ENCODE results near the gene KIF25.
"Not testable (repeated sequence)": the region's sequence is repeated elsewhere in the genome, so short reads cannot be mapped to it uniquely, and the experiment has no call there.

The KIF25 gene

DNA sequence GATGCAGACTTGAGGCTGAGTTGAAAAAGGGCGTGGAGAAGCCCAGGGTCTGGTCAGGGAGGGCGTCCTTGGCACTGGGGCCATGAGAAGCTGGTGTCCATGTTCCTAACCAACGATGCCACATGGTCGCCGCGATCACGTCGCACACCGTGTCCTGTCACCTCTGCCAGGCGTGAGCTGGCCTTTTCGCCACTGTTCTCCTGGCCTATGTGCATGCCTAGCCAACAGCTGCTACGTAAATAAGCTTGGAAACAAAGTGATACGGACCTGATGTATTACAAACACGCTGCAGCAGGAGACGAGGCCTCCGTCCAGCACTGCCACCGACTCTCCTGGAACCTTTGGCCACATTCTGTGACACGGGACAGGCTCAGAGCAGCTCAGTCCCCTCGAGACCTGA, 22.0 kb upstream of the KIF25 start:
- no peak for DNase-seq

DNA sequence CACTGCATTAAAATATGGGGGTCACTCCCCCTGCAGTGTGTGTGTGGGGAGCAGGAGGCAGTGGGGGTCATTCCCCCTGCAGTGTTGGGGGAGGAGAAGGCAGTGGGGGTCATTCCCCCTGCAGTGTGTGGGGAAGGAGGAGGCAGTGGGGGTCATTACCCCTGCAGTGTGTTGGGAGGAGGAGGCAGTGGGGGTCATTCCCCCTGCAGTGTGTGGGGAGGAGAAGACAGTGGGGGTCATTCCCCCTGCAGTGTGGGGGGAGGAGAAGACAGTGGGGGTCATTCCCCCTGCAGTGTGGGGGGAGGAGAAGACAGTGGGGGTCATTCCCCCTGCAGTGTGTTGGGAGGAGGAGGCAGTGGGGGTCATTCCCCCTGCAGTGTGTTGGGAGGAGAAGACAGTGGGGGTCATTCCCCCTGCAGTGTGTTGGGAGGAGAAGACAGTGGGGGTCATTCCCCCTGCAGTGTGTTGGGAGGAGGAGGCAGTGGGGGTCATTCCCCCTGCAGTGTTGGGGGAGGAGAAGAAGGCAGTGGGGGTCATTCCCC, 21.3 kb upstream of the KIF25 start:
- DNase-seq = not testable (repeated sequence)

DNA sequence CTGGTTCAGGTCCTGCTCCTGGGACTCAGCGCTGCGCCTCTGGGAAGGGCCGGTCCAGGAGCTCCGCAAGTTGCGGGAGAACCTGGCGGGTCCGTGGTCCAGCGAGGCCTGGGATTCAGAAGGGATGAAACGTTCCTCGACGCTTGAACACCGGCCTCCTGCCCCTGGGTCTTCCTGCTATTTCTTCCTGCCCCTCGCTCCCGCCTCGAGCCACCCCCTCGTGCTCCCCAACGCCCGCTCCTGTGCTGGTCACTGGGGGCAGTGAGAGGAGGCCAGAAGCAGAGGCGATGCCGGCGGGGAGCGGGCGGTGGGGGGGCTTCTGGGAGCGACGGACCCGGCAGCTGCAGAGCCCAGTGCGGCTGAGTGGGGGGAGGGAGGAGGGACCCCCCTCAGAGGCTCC, 20.8 kb upstream of the KIF25 start:
- DNase-seq = no peak

DNA sequence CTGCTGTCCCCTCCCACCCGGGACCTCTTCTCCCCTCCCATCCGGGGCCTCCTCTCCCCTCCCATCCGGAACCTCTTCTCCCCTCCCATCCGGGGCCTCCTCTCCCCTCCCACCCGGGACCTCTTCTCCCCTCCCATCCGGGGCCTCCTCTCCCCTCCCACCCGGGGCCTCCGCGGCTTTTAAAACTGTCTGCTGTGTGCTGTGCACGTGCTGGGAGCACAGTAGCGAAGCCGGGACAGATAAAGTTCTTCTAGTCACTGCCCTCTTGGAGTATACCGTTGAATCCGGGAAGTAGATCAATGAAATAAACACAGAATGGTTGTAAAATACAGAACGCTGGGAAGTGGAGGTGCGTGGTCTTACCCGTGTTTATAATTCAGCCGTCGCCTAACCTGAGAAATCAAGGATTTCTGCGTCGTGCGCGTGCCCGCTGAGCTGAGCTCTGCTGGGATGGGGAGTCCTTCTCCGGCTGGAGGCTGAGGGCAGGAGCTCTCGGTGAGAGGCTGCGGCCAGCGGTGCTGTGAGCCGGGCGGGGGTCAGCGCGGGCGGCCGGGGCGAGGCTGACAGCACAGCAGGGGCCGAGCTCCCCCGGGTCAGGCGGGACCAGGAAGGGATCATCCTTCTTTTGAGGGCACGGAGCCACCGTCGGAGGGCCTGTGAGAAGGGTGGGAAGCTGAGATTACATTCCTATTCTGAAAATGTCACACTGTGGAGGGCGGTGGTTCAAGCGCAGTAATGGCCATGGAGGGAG, 19.6 kb upstream of the KIF25 start:
- DNase-seq = no peak

DNA sequence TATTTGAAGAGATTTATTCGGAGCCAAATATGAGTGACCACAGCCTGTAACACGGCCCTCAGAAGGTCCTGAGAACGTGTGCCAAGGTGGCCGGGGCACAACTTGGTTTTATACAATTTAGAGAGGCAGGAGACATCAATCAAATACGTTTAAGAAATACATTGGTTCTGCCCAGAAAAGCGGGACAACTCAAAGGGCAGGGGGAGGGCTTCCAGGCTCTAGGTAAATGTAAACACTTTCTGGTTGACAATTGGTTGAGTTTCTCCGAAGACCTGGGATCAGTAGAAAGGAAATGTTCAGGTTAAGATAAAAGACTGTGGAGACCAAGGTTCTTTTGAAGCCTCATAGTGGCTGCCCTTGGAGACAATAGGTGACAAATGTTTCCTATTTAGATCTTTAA, 18.9 kb upstream of the KIF25 start:
- DNase-seq = no peak

DNA sequence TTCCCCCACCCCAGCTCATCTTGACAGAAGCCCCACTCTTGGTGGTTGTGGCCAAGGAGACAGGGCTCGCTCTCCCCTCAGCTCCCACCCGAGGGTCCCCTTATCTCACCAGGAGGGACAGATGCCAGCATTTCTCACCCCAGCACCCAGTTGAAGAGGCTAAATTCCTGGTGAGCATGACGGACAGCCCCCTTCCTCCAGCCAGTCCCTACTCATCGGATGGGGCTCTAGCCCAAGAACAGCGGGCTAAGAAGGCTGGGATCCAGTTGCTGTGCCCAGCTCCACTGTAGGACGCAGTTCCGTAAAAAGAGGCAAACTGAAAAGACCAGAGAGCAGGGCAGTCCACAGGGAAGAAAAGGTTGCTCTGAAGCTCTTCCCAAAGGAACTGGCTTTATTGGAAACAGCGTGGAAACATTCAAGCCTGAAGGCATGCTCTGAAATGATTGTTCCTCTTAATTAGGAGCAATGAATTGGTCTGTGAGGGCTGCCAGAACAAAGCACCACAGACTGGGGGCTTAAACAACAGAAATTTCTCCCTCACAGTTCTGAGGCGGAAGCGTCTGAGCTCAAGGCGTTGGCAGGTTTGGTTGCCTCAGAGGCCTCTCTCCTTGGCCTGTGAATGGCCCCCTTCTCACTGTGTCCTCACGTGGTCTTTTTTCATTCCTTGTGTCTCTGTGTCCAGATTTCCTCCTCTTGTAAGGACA, 17.9 kb upstream of the KIF25 start:
- DNase-seq = no peak

DNA sequence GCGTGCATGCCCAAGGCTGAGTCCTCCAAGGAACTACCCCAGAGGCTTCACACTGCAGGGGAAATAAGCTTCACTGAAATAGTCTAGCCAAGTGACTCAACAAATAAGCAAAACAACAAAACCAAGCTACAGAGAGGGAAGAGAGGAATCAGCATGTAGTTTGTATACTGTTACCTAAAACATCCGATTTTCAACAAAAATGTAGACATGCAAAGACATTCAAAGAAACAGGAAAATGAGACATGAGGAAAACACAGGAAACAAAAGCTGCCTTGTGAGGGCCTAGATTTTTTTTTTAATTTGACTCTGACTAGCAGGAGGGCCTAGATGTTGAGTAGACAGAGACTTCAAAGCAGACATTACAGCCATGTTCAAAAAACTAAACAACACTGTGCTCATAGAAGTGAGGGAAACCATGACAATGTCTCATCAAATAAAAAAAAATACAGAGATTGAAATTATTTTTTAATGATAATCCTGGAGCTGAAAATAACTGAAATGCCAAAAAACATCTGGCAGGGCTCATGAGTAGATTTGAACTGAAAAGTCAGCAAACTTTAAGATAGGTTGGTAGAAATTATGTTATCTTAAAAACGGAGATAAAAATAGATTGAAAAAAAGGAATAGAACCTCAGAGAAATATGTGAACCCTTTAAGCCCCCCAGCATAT, 16.4 kb upstream of the KIF25 start:
- no peak for DNase-seq

DNA sequence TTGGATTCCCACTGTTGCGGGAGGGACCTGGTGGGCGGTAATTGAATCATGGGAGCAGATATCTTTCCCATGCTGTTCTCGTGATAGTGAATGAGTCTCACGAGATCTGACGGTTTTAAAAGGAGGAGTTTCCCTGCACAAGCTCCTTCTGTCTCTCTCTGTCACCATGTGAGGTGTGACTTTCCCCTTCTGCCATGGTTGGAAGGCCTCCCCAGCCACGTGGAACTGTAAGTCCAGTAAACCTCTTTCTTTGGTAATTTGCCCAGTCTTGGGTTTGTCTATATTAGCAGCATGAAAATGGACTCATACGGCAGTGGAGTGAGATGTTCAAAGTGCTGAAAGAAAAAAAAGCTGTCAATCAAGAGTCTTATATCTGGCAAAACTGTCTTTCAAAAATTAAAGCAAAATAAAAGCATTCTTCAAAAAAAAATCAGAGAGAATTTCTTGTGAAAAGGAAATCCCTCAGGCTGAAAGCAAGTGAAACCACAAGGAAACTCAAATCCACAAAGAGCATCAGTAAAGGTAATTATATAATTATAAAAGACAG, 15.5 kb upstream of the KIF25 start:
- DNase-seq = no peak

DNA sequence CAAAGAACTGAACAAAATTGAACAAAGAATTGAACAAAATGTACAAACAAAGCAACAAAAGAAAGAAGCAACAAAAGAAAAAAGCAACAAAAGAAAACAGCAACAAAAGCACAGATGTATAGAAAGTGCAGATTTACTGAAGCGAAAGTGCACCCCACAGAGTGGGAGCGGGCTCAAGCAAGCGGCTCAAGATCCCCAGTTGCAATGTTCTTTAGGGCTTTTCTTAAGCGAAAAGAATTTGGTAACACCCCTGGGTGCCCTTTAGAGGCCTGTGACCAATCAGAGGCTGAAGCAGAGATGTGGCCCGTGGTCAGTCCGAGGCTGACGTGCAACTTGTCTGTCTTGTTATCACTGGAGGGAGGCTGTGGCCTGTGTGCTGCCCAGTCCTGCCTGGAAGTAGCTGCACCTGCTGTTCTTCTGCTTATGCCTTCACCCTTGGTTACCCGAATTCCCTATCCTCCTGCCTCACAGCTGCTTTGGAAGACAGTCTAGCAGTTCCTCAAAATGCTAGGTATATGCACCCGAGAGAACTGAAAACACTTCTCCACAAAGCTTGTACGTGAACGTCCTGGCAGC, 13.2 kb upstream of the KIF25 start:
- no peak for DNase-seq

DNA sequence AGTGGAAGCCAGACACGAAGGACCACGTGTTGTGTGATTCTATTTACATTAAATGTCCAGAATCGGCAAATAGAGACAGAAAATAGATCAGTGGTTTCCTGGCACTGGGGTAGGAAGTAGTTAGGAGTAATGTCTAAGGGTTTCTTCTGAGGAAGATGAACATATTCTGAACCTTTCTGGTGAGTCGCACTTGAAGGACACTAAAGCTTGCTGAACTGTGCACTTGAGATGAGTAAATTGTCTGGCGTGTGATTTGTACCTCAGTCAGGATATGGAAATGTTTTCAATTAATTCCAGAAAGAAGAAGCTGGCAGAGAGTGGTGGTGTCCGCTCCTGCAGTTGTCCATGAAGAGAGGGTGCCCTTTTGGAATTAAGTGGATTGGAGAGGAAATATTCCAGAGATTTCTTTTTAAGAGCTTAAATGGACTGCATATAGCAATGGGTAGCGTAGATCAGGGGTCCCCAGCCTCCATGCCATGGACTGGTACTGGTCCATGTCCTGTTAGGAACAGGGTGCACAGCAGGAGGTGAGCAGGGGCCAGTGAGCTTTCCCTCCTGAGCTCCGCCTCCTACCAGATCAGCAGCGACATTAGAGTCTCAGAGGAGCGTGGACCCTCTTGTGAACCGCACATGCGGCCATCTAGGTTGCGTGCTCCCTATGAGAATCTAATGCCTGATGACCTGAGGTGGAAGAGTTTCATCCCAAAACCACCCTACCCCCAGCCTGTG, 12.4 kb upstream of the KIF25 start:
- no peak for DNase-seq

DNA sequence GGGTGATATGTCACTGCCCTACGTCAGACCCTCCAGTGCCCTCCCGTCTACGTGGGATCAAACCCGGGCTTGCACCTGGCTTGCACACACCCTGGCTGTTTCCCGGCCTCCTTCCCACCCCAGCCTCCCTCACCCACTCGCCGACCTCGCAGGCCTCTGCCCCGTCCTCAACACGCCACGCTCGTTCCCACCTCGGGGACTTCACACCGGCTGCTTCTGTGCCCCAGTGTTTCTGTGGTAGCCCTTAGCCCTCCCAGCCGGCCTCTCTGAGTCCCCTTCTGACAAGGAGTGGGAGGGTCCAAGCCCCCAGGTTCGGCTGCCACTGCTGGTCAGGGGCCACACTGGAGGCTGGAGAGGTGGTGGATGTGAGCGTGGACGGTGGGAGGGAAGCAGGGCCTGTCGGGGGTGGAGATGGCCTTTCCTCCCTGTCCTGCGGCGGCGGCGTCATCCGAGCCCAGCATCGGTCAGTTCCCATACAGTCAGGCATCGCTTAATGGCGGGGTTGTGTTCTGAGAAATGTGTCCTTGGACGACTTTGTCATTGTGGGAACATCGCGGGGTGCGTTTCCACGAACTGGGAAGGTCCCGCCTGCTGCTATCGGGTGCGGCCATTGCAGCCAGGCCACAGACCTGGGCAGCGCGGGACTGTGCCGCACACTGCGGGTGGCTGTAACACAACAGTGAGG, 11.4 kb upstream of the KIF25 start:
- DNase-seq = no peak

DNA sequence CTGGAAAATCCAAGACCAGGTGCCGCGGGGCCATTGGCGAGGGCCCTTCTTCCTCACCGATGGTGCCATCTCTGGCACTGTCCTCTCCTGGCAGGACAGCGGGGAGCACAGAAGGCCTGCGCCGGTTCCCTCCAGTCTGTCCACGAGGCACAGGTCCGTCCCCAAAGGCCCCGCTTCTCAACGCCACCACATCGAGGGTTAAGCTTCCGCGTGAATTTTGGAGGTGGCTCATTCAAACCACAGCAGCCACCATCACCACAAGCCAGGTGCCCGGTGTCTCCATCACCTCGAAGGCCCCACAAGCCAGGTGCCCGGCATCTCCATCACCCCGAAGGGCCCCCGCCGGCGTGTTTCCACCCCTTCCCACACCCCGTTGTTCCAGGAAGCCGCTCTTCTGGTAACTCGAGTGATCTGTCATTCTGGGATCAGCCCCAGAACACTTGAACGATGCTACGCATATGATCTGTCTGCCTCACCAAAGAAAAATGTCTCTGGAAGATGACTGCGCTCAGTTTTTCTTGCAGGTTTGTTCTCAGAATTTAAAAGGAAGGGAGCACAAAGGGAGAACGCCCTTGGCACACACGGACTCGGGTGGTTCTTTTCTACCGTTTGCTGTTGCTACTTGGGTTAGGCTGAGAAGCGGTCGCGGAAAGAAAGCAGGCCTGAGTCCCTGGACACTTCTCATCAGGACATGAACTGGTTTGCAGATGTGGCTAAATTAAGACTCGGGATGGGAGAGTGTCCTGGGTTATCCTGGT, 9.9 kb upstream of the KIF25 start:
- no peak for DNase-seq

DNA sequence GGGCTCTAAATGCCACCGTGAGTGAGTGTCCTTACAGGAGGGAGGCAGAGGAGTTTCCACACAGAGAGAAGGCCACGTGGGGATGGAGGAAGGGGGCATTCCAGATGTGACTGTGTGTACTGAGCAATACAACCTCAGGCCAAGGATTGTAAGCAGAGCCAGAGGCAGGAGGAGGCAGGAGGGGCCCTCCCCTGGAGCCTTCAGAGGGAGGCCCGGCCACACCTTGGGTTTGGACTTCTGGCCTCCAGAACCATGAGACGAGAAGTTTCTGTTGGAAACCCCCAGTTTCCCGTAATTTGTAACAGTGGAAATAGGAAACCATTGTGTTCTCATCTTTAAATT, 9.3 kb upstream of the KIF25 start:
- no peak for DNase-seq

DNA sequence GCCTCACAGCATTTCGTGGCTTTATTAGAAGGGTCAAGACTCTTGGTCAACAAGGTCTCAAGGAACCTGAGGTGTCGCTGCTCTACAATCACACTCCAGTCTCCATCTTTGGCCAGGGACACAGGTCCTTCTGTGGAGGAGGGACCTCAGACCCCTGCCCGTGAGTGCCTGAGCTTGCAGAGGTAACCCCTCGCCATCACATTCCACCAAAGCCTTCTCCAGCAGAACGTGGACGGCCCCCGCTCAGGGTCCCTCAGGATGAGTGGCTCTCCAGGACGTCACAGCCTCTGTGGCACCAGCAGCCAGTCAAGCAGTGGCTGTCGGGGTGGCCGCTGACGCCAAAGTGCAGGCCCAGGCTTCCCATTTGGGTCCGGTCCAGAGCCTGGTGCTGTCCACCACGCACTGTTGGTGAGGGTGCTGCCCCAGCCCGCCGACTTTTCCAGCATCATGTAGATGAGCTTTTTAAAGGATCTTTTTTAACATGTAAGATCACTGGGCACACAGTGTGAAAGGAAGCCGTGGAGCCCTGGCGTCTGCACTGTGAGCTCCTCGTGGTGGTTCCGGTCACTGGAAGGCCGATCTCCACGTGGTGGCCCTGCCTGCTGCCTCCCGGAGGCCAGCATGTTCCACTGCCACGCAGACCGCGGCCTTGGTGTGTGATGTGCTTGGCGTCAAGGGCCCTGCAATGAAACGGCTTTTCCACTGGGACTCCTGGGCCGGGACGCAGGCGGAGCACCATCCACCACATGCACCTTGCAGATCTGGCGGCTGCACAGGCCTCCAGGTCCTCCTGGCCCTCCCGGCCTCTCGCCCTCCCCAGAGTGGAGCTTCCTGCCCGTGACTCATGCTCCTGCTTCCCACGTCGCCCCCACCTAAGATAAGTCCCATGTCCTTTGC, 8.3 kb upstream of the KIF25 start:
- DNase-seq = no peak

DNA sequence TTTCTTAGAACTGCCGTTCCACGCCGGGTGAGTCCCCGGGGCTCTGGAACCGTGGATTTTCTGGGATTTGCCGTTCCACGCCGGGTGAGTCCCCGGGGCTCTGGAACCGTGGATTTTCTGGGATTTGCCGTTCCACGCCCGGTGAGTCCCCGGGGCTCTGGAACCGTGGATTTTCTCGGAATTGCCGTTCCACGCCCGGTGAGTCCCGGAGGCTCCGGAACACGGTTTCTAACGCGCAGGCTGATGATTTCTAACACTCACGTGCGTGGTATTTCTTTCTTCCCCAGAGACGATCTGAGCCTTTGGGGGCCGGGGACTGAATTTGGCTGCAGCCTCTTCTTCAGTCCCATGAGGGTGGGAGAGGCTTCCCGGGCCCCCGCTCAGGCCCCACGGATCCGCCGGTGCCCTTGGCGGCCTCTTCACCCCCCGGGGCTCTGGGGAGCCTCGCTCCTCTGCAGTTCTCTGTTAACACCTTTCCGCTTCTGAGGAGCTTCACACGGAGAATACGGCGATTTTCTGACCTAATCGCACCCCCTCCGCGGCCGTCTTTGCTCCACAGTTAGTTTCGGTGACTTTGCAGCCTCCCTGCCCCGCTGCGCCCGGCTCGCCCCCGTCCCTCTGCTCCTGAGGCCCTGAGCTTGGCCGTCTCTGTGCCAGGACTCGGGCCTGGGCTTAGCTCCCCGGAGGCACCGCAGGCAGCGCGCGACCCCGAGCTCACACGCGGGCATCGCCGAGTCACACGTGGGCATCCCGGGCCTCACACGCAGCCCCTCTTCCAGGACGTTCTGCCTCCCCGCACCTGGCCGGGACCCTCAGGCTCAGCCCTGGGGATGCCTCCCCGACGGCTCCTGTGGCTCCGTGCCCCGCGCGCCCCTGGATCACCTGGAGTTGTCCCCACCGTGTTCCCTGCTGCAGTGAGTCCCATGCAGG, 7.2 kb upstream of the KIF25 start:
- DNase-seq = no peak

DNA sequence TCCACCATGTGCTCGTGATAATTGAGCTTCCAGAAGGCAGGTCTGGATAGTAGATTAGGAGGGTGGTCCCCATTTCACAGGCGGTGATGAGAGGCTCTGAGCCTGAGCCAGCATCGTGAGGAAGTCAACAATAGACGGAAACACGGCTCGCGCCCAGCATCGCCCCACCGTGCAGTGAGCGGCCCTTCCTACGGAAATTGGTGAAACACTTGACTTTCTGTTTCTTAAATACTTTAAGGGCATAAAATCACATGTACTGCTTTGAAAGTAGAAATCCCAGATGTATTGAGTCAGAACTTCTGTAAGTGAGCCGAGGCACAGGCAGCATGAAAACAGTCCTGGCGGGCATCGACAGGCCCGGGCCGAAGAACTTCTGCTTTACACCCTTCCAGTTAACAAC, 4.3 kb upstream of the KIF25 start:
- no peak for DNase-seq

DNA sequence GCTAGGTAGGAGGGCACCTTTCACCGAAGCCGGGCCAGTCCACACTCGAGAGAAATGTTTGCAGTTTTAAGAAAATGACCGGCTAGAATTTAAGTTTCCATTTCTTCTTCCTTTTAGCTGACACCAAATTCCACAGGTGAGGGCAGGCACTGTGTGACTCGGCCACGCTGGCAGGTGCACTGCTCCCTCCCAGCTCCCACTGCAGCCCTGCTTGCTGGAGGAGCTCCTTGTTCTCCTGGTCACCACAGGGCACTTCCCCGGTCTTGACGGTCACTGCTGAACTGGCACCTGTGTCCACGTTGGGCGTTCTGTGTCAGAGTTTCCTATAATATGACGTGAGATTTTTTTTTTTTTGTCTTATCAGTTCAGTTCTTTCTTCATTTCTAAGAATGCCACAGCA, 3.6 kb upstream of the KIF25 start:
- DNase-seq = no peak

DNA sequence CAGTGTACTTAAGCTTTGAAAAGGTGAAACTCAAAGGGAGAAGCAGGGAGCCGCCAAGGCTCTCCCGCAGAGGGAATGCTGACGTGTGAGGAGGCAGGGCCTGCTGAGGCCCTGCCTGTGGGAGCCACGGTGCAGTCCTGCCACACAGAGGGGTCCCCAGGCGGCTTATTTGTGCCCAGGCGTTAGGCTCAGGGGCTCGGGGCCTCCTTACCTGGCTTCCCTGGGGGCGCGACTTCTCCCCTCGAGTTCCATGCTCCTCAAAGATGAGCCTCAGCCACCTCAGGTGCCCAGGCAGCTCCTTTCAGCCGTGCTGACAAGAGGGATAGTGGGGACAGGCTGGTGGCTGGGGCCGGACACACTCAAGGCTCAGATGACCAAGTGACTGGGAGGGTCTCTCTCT, 2.2 kb upstream of the KIF25 start:
- DNase-seq = no peak

DNA sequence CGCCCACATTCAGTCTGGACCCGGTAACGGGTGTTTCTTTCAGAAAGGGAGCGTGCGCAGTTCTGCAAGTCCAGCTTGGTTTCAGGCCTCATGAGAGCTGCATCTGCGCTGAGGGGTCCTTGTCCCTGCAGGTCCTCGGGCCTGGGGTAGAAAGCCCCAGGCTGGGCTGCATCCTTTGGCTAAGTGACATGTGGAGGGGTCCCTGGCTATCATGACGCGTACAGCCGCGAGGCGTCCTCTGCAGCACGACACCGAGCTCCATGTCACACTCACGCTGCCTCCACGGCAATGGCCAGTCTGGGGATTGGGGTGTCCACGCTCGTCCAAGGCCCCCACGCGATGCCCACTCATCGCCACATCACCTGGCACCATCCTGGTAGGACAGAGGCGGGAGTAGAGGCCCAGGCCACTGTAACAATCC, 1.7 kb upstream of the KIF25 start:
- DNase-seq = no peak
